CD14-positive monocyte (primary cell): ENCODE measurements around the gene LIF. TPM values are rescaled to one million over a fixed set of nuclear protein-coding genes. Genes with fewer than 3 reads are reported as not detected.
A peak's percentile ranks its signal among the peaks of the same experiment; 100 is the strongest.

Experiments used
- DNase-seq, 3 donors: peaks; one replicate each; pipeline ENCODE4 v3.0.0-alpha.2; 2011 to 2022
- H2AFZ ChIP-seq: 2 replicates; pipeline ENCODE4 v1.6.0; 2012; ENCODE audit warnings: mild to moderate bottlenecking, low read depth, low read length, inconsistent platforms; ENCODE audit not compliant: insufficient read depth, poor library complexity, severe bottlenecking
- H3K27ac ChIP-seq, 2 donors: 1 replicate in 1 of 2; 2 replicates in 1 of 2; pipeline ENCODE4 v1.5.1; 2012 to 2013; ENCODE audit warnings: low read length in 2 of 2, control low read depth in 1 of 2, inconsistent platforms in 1 of 2, low read depth in 1 of 2, mild to moderate bottlenecking in 1 of 2
- H3K27me3 ChIP-seq, 2 donors: one replicate each; pipeline versions ENCODE4 v1.6.0 to v1.6.1; 2011 to 2013; ENCODE audit warnings: low read length in 2 of 2; ENCODE audit not compliant: control insufficient read depth in 2 of 2, insufficient read depth in 2 of 2
- H3K36me3 ChIP-seq, 2 donors: replicated peaks in 1 of 2; 1 replicate in 1 of 2; 2 replicates in 1 of 2; pipeline versions ENCODE4 v1.5.1 to v1.6.1; 2012 to 2013; ENCODE audit warnings: low read length in 2 of 2, control low read depth in 1 of 2, inconsistent platforms in 1 of 2, mild to moderate bottlenecking in 1 of 2; ENCODE audit not compliant: insufficient read depth in 2 of 2, control insufficient read depth in 1 of 2
- H3K4me1 ChIP-seq, 2 donors: 1 replicate in 1 of 2; 2 replicates in 1 of 2; pipeline versions ENCODE4 v1.5.1 to v1.6.1; 2012 to 2013; ENCODE audit warnings: low read length in 2 of 2, control low read depth in 1 of 2, inconsistent platforms in 1 of 2, mild to moderate bottlenecking in 1 of 2, moderate library complexity in 1 of 2; ENCODE audit not compliant: insufficient read depth in 2 of 2, control insufficient read depth in 1 of 2
- H3K4me2 ChIP-seq: replicated peaks from 2 replicates; pipeline ENCODE3; 2012; ENCODE audit warnings: low read length, moderate library complexity, mild to moderate bottlenecking; ENCODE audit not compliant: poor library complexity, severe bottlenecking; ENCODE audit errors: extremely low read depth
- H3K4me3 ChIP-seq, 3 experiments: fragments of 200-600 bp in 1 of 3; sonication (generic) in 1 of 3; replicated peaks in 1 of 3; 1 replicate in 2 of 3; 2 replicates in 1 of 3; pipeline ENCODE4 v1.5.1; 2011 to 2013; ENCODE audit warnings: low read length in 3 of 3, mild to moderate bottlenecking in 3 of 3, control low read depth in 2 of 3, low read depth in 2 of 3, inconsistent platforms in 1 of 3, moderate library complexity in 1 of 3
- H3K79me2 ChIP-seq: 2 replicates; pipeline ENCODE4 v1.6.0; 2012; ENCODE audit warnings: mild to moderate bottlenecking, control low read depth, inconsistent platforms, low read length, moderate library complexity; ENCODE audit not compliant: insufficient read depth
- H3K9ac ChIP-seq: 2 replicates; pipeline ENCODE4 v1.6.0; 2017; ENCODE audit warnings: low read length, mild to moderate bottlenecking; ENCODE audit not compliant: insufficient read depth, poor library complexity, severe bottlenecking
- H3K9me3 ChIP-seq, 2 donors: replicated peaks in 1 of 2; 1 replicate in 1 of 2; 2 replicates in 1 of 2; pipeline versions ENCODE4 v1.5.1 to v1.6.1; 2012 to 2013; ENCODE audit warnings: low read length in 2 of 2, control low read depth in 1 of 2; ENCODE audit not compliant: control insufficient read depth in 1 of 2, insufficient read depth in 1 of 2
- H4K20me1 ChIP-seq: 2 replicates; pipeline ENCODE4 v1.6.0; 2012; ENCODE audit warnings: mild to moderate bottlenecking, low read length, control low read depth, moderate library complexity; ENCODE audit not compliant: insufficient read depth
- H3K27ac Mint-ChIP-seq, 7 donors: one replicate each; pipeline ENCODE4 v1.8.0; 2020; ENCODE audit warnings: mild to moderate bottlenecking in 7 of 7, mixed read lengths in 7 of 7, moderate library complexity in 6 of 7, inconsistent platforms in 2 of 7
- H3K27me3 Mint-ChIP-seq, 3 donors: one replicate each; pipeline ENCODE4 v1.8.0; 2021 to 2022; ENCODE audit warnings: low read depth in 3 of 3, mild to moderate bottlenecking in 3 of 3, mixed read lengths in 3 of 3, moderate library complexity in 3 of 3, inconsistent platforms in 1 of 3
- H3K36me3 Mint-ChIP-seq, 2 donors: one replicate each; pipeline ENCODE4 v1.8.0; 2020; ENCODE audit warnings: mixed read lengths in 2 of 2, inconsistent platforms in 1 of 2, mild to moderate bottlenecking in 1 of 2
- H3K4me1 Mint-ChIP-seq: one replicate; pipeline ENCODE4 v1.8.0; 2020; ENCODE audit warnings: mild to moderate bottlenecking, mixed read lengths
- H3K4me3 Mint-ChIP-seq, 2 donors: one replicate each; pipeline ENCODE4 v1.8.0; 2020; ENCODE audit warnings: mild to moderate bottlenecking in 2 of 2, mixed read lengths in 2 of 2, moderate library complexity in 1 of 2
- H3K9me3 Mint-ChIP-seq, 7 donors: one replicate each; pipeline ENCODE4 v1.8.0; 2020 to 2022; ENCODE audit warnings: mixed read lengths in 7 of 7, mild to moderate bottlenecking in 6 of 7, moderate library complexity in 6 of 7, inconsistent platforms in 2 of 7
- WGBS: methylation state at CpG from one replicate; pipeline ENCODE4 v1.1.5; 2013; ENCODE audit warnings: missing lambda C conversion rate; ENCODE audit not compliant: insufficient coverage; 5-methylcytosine and 5-hydroxymethylcytosine counted together
- intact Hi-C, 2 donors: fragments of 100-400 bp; cut with micrococcal nuclease; formaldehyde crosslinking; loops; one replicate each; pipeline versions ENCODE4 v1.15.0 to v1.15.1; 2023
- polyA plus RNA-seq, 3 donors: library from polyadenylated mRNA; depleted of rRNA in 1 of 3; unstranded in 2 of 3; stranded (reverse) in 1 of 3; fragments of 300-500 nt in 2 of 3; fragments of >200 nt in 1 of 3; fragmentation: Illumina TruSeq in 2 of 3; gene quantifications; 1 replicate in 2 of 3; 2 replicates in 1 of 3; pipeline ENCODE4 v1.2.3, GENCODE V29; 2012 to 2021
- TF ChIP-seq, protein P1 (sequence below): fragments of 200-600 bp; IDR thresholded peaks from one replicate; pipeline ENCODE4 v1.8.0; 2022; ENCODE audit warnings: antibody characterized with exemption, mild to moderate bottlenecking

Gene LIF
- polyA plus RNA-seq, 3 donors, result 7.0 TPM; not detected in 2

DNA sequence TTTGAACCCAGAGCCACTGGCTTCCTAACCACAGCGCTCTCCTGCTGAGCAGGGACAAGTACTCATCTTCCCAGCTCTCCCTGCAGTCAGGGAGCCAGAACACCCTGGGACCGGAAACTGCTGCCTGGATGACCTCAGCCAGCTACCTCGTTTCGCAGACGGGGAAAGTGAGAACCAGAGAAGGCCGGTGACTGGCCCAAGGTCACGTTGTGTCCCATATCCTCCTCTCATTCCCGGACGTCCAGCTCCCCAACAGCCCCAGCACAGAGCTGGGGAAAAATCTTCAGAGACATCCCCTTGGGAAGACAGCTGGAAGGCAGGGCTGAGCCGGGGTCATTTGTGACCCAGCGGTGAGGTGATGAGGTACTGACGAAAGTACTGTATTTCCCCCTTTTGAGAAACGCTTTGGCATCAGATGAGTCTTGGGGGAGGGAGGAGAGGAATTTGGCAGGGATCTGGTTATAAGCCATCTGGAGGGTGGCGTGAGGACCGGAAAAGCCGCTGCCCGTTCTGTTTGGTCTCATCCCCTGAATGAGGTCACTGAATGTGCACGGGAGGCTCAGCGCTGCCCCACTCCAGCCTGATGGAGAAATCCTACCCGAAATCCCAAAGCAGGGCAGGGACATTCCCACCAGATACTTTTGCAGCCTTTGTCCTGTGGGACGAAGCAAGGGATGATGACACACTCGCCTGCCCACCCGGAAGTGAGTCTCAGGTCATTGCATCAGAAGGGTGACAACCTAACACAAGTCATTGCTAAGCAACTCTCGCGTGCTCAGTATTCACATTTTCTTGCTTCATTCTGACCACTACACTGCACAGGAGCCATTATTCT is 41.1 kb downstream of the LIF start:
- Histone ChIP-seq H3K9me3 (no peaks in the 10 kb centered on the region), H4K20me1 (no peaks in the 10 kb centered on the region), H3K4me2 (no peak overlapping the region), H3K9ac (no peak overlapping the region), H3K4me3 (no peak overlapping the region), H3K4me1 (peaks cover 6% of the 10 kb centered on the region in 2 donors), H3K27ac (no peak overlapping the region), H2AFZ (no peak overlapping the region), H3K27me3 (no peaks in the 10 kb centered on the region), H3K79me2 (no peaks in the 10 kb centered on the region), H3K36me3 (no peaks in the 10 kb centered on the region)
- intact Hi-C loops, result no loop called here
- Mint-ChIP-seq H3K27me3 (peaks cover 2 to 10% (median 3%) of the 10 kb centered on the region in 3 donors), H3K9me3 (peaks cover 0 to 2% (median 0%) of the 10 kb centered on the region in 7 donors), H3K36me3 (no peaks in the 10 kb centered on the region), H3K27ac (peak overlapping the region in 6 of 7 donors; percentile 18 to 75 (median 46)), H3K4me1 (peaks cover 26% of the 10 kb centered on the region), H3K4me3 (no peak overlapping the region)
- TF ChIP-seq, protein P1, sequence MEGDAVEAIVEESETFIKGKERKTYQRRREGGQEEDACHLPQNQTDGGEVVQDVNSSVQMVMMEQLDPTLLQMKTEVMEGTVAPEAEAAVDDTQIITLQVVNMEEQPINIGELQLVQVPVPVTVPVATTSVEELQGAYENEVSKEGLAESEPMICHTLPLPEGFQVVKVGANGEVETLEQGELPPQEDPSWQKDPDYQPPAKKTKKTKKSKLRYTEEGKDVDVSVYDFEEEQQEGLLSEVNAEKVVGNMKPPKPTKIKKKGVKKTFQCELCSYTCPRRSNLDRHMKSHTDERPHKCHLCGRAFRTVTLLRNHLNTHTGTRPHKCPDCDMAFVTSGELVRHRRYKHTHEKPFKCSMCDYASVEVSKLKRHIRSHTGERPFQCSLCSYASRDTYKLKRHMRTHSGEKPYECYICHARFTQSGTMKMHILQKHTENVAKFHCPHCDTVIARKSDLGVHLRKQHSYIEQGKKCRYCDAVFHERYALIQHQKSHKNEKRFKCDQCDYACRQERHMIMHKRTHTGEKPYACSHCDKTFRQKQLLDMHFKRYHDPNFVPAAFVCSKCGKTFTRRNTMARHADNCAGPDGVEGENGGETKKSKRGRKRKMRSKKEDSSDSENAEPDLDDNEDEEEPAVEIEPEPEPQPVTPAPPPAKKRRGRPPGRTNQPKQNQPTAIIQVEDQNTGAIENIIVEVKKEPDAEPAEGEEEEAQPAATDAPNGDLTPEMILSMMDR, result no peak
- WGBS, result 82% methylated on average over 23 of the region's 25 CpGs
- peak; percentile 77 to 96 (median 88) for DNase-seq

DNA sequence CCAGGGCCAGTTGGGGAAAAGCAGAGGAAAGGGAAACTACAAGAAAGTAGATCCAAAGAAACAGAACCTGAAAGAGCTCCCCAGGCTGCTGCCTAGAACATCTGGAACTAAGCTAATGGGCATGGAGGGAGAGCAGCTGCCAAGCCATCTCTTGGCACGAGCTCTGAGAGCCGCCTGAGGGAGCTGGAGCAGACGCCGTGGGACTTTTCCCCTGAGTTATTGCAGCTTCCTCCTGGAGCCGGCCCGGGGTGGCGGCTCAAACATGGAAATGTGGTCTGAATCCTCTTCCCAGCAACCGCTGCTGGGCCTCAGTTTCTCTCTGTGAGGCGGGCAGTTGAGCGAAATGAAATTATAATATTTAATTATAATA is 41.8 kb downstream of the LIF start:
- Histone ChIP-seq H3K9me3 (no peaks in the 10 kb centered on the region), H3K27ac (no peak overlapping the region), H3K36me3 (no peaks in the 10 kb centered on the region), H3K9ac (no peak overlapping the region), H3K79me2 (no peaks in the 10 kb centered on the region), H3K4me2 (no peak overlapping the region), H3K27me3 (no peaks in the 10 kb centered on the region), H2AFZ (no peak overlapping the region), H3K4me1 (peaks cover 6% of the 10 kb centered on the region in 2 donors), H3K4me3 (no peak overlapping the region), H4K20me1 (no peaks in the 10 kb centered on the region)
- peaks cover 2 to 7% (median 3%) of the 10 kb centered on the region in 3 donors for H3K27me3 Mint-ChIP-seq
- TF ChIP-seq, protein P1, result no peak
- peak overlapping the region in 4 of 7 donors; percentile 26 to 78 (median 62) for H3K27ac Mint-ChIP-seq
- peaks cover 0 to 2% (median 0%) of the 10 kb centered on the region in 7 donors for H3K9me3 Mint-ChIP-seq
- no peak for DNase-seq
- peaks cover 22% of the 10 kb centered on the region for H3K4me1 Mint-ChIP-seq
- intact Hi-C loops, result no loop called here
- 87% methylated on average over 5 of the region's 10 CpGs for WGBS
- no peaks in the 10 kb centered on the region for H3K36me3 Mint-ChIP-seq
- no peak overlapping the region for H3K4me3 Mint-ChIP-seq
